ENCODE measurements around the gene SPRN. TPM values are rescaled to one million over a fixed set of nuclear protein-coding genes. Genes with fewer than 3 reads are reported as not detected.
"Not testable (repeated sequence)": the region's sequence is repeated elsewhere in the genome, so short reads cannot be mapped to it uniquely, and the experiment has no call there.

The SPRN gene
- total RNA-seq, 1 donor from 2014 or later, result 0.82 TPM

DNA sequence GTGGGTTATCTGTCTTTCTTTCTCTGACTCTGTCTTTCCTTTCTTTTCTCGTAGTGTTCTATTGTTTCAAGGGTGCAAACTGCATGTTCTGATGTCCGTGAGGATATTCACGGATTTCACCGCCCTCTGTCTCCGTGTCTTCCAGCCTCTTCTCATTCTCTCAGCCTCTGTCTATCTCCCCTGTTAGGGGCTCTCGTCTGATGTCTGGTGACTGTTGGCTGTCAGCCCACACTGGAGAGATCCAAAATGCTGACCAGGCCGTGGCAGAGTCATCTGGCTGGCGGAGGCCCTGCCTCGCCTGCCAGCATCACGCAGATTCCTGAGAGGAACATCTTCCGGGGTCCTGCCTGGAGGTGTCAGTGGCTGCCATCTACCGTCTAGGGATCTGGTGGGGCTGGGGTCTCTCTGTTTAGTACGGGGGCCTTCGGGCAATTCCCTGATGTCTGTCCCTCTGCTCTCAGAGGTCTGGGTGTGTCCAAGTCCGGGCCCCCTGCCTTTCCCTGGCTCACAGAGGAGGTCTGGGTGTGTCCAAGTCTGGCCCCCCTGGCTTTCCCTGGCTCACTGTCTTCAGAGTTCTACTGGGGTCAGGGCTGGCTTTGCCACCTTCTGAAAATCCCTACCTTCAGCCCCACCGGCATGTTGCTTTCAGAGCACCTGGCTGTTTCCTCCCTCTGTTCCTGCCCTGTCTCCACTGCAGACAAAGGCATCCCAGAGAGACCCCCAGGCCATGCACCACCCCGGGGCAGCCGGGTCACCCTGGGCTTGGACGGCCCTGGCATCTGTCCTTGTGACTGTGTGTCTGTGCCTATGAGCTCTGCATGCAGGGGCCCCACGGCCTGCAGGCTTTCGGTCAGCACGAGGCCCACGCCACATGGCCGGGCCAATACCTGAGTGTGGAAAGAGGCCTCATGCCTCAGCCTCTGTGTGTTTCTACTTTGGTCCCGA lies 15.4 kb upstream of the SPRN start:
- DNase-seq, result no peak

DNA sequence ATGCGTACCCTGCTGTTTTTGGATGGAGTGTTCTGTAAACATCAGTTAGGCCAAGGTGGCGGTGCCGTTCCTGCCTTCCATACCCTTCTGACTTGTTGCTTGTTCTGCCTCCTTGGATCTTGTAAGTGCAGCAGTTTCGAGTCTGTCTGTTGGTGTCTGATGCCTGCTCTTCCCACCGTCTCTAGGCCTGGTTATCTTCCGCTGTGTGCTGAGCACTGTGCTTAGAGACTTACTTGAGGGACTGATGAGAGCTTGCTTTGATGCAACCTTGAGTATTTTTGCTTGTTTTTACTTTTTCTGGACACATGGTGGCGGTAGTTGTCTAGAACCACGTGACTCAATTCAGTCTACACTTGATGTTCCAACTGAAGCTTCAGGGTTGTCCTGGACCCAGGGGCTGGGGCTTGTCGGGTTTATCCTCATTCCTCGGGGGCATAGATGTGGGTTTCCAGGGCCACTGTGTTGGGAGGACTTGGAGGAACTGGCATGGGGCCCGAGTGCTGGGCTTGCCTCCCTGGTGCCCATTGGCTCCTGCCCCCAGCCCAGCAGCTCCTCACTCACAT lies 14.4 kb upstream of the SPRN start:
- DNase-seq, result no peak

DNA sequence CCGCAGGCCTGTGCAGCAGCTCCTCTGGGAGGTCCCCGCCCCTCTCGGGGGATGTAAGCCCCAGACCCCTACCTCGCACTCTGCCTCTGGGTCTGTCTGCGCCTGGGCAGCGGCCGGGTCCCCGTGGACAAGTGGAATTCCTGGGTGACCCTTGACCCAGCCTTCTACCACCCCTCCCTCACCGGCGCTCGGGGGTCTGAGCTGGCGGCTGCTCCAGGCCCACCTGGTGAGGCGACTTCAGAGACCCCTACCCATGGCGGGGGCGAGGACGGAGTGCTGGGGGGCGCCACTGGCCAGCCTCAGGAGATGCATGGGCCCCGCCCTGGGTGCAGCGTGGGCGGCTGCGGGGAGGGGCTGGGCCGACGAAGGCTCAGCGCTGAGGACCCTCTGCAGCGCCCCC lies 8.4 kb upstream of the SPRN start:
- not testable (repeated sequence) for DNase-seq

DNA sequence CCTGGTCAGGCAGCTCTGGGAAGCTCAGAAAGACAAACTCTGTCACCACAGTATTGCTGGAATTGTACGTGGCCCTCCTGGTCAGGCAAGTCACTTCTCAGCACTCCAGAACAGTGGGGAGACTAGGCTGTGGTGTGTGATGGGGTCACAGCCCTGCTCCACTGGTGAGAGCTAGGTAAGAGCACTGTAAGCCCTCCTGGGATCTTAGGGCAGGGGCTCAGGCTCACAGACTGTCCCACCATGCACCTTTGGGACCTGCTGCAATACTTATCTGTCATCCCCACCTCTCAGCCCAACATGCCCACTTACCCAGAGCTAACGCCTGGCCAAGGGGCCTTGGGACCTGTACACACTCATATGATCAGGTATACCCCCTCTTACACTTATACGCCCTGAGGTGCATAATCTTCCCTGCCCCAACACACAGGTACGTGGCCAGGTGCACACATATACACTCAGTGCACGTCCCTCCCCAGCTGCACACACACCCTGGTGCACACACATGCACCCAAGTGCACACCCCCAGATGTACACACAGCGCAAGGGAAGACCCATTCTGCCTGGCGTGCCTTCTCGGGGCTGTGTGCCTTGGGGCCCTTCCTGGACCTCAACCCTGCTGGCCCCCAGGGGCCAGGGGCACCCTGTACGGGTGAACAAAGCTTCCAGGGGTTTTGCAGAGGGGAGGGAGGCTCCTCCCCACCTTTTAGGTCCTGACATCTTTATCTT lies 7.6 kb upstream of the SPRN start:
- not testable (repeated sequence) for DNase-seq

DNA sequence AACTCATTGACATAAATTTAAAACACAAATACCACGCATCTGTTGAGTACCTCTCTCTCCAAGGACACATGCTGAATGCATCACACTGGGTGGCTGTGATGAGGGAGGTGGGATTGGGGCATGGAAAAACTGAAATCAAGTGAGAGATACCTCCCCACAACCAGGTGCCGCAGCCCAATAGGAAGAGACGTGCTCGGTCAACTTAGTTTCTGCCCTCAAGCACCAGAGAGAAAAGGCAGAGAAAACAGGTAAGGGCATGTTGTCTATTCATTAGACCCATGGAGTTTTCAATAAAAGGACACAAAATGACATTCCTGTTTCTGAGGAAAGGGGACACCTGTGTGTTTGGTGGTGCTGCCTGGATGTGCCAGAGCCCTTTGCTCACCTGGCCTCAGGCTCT lies 5.1 kb upstream of the SPRN start:
- DNase-seq, result not testable (repeated sequence)

DNA sequence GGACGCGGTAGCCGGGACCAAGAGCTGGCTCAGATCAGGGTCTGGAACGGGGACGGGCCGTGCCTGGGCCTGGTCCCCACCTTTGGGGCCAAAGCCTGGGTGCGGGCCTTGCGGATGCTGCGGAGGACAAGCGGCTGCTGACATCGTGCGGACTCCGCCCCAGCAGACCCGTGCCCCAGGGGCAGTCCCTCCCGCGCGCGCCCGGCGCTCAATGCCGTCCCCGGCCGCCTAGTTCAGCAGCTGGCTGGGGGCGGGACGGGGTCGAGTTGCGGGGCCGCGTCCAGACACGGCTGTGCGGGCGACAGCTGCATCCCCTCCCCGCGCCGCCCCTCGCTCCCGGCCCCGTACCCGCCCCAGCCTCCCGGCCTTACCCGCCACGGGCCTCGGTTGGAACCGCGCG lies 323 bp downstream of the SPRN start:
- DNase-seq, result peak; percentile 29

DNA sequence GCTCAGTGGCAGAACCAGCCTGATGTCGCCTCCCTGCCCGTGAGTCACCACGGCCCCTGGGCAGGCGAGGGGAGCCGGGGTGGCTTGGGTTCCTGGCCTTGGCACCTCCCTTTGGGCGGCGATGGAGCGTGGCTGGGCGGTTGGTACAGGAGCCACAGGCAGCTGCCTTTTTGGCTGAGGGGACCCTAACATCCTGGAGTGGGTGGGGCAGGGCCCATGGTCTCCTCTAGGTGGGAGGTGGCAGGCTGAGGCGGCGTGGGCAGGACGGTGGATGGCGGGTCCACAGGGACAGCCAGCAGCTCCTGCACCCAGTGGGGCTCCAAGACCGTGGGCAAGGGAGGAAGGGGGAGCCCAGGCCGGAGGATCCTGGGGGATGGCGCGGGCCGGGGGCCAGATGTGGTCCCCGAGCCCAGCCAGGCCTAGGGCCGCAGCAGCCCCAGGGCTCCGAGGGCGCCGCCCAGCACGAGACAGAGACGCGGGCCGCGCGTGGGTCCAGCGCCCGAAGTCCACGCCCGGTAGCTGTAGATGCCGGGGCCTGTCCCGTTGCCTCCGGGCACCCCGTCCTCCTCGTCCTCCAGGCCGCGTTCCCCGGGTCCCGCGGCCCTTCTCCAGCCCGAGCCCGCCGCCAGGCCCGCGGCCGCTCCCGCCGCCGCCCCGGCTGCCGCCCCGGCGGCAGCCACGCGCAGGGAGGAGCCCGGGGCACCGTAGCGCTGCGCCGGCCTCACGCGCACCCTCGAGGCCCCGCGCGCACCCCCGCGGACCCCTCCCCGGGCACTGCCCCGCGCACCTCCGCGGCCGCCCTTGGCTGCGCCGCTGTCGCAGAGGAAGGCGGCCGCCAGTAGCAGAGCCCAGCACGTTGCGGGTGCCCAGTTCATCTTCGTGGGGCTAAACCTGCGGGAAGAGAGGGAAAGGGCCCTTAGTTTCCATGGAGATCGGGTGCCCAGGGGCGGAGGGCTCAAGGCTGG lies 1.3 kb downstream of the SPRN start:
- no peak for DNase-seq

DNA sequence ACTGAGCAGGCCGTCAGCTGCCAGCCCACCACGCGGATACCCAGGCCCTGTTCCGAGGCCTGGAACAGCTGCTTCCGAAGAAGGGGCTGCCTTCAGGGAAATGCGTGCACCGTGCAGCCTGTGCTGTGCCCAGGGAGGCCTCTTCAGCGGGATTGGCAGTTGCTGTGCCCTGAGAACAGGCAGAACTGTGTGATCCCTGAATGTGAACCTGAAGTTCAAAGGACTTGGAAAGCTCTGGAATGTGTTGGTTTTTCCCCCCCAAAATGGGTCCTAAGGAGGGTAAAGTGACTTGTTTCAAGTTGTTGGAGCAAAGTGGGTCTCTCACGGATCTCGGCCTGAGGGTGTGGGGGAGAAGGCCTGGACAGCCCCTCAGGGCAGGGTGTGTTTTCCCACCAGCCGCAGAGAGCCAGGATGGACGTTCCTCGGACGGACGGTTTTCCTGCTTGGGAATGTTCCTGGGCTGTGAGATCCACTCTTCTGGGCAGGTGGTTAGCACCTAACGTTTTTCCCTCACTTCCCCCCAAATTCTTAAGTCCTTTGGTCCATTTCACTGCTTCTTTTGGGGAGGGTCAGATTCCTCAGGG lies 2.1 kb downstream of the SPRN start:
- DNase-seq, result peak; percentile 72

DNA sequence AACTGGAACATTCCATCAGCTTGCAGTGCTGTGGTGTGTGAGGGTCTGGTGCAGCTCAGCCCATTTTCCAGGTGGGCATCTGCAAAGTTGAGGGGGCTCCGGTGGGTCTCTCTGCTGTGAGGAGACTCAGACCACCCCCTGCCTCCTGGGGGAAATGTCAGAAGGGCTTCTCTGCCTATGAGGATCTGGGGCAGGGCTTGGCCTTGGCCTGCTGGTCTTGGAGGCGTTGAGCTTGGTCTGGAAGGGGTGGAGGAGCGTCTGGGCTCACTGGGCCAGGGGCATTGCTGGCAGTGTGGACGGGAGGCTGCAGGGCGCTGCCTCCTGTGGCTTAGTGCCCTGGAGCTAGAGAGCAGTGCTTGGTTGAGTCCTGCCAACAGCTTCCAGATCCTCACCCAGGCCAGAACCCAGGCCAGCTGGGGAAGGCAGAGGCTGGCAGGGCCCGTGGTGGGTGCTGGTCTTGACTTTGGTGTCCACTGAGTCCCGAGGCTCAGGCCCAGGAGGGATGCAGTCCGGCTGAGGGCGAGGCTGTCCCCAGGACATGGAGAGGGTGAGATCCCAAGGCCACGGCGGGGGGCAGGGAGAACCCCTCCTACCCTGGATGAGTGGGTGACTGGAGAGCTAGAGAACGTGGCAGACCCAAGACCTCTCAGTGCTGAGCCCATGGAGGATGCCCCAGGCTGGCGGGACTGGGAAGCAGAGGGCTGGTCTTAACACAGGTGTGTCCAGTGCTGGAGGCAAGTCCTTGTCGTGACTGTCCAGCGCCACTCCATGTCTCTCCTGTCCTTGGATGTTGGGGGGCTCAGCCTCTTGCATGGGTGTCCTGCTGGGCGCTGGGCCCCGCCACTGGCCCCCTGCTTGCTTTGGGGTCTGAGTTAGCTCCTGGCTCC lies 2.8 kb downstream of the SPRN start:
- no peak for DNase-seq

DNA sequence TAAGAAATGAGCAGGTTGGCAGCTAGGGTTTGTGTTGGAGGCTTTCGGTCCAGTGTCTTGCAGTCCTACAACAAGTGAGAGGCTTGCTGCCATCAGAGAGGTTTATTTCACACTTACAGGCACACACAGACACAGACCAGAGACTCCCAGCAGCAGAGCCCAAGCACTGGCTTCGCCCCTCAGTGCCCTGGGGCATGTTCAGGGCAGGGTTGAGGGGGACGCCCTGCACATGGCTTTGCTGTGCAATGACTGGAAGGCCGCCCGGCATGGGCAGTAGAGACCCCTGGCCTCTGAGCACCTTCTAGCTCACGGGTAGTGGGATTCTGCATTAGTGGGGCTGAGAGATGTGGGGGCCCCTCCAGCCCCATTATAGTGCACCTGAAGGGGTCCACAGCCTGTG lies 3.8 kb downstream of the SPRN start:
- DNase-seq, result no peak

DNA sequence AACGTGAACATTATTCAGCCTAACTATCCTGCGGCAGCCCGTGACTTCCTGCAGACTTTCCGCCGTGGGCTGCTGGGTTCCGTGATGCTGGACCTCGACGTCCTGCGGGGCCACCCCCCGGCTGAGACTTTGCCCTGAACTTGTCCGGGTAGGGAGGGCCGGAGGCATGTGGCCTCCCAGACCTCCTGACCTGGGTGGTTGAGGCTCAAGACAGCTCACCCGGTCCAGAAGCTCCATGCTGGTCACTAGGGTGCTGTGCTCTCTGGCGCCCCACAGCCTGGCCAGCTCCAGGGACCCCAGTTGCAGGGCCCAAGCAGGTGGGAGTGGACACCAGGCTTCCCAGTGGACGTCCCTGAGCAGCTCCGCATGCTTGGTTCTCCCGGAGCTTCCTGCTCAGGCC lies 4.4 kb downstream of the SPRN start:
- no peak for DNase-seq

DNA sequence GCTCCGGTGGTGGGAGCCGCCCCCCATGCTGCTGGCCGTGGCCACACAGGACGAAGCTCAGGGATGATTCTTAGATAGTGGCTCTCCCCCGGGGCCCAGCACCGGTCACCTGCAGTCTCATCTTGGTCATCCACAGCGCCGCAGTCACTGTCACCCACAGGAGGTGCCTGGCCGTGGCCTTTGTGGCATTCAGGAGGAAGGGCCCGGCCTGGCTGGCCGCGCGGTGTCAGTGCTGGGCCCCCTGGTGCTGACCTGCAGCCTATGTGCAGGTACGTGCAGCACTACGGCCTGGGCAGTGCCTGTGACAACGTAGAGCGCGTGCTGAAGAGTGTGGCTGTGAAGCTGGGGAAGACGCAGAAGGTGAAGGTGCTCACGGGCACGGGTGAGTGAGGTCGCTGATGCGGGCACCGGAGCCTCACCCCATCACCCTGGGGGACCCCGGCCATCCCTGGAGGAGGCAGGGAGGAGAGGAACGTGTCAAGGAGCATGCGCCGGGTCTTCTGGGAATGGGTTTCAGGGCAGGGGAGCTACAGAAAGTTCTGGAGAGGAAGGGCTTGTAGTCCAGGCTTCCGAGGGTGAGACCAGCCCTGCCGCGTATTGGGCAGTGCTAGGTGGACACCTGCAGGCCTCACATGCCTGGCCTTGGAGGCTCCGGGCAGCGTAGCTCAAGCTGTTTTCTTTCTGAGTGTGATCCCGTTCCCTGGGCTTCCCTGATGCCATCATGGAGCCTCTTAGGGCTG lies 5.0 kb downstream of the SPRN start:
- DNase-seq, result no peak

DNA sequence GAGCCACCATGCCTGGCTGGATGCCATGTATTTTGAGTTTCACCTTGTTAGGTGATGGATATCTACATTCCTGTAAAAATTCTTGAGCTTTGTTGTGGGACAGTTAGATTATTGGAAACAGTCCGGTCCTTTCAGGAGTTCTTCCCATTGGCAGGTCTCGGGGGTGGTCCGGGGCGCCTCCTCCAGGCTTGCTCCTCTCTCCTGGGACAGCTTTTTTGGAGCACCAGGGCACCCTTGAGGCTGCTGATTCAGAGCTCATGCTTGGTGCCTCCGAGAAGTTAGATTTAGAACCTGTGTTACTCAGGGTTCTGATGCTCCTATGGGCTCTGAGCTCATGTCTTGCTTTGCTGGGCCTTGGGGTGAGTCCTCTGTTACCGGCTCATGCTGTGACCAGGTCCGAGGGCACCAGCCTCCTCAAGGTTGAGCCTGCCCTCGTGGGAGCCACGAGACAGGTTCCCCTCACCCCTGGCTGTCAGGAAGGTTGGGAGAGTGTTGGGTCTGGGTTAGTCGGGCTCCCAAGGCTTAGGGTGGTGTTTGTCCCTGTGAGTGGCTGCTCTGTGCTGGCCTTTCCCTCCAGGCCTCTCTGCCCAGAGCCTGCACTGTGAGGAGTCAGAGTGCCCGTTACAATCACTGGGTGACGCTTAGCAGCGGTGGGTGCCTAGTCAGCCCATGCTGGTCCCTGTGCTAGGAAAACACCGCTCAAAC lies 6.0 kb downstream of the SPRN start:
- DNase-seq, result no peak

DNA sequence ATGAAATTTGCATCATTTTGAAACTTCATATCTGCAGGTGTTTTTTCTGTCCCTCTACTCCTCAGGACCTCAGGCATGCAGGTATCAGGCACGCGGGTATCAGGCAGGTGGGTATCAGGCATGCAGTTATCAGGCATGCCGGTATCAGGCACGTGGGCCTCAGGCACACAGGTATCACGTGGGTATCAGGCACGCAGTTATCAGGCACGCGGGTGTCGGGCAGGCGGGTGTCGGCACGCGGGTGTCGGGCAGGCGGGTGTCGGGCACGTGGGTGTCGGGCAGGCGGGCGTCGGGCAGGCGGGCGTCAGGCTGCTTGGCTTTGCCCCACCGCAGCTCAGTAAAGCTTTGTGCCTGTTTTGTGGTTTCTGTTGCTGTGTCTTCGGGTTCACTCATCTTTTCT lies 8.7 kb downstream of the SPRN start:
- DNase-seq, result no peak

DNA sequence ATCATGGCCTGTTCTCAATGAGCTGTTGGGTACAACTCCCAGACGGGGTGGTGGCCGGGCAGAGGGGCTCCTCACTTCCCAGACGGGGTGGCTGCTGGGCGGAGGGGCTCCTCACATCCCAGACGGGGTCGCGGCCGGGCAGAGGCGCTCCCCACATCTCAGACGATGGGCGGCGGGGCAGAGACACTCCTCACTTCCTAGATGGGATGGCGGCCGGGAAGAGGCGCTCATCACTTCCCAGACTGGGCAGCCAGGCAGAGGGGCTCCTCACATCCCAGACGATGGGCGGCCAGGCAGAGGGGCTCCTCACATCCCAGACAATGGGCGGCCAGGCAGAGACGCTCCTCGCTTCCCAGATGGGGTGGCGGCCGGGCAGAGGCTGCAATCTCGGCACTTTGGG lies 10.0 kb downstream of the SPRN start:
- DNase-seq, result not testable (repeated sequence)

DNA sequence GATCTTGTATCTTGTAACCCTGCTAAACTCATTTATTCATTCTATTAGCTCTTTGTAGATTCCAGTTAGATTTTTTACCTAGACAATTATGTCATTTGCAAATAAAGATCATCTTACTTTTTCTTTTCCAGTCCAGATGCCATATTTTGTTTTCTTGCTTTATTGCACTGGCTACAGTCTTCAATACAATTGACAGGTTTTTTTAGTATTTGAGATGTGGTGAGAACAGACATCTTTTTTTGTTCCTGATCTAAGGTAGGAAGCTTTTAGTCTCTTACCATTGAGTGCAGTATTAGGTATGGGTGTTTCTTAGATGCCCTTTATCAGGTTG lies 12.1 kb downstream of the SPRN start:
- no peak for DNase-seq

DNA sequence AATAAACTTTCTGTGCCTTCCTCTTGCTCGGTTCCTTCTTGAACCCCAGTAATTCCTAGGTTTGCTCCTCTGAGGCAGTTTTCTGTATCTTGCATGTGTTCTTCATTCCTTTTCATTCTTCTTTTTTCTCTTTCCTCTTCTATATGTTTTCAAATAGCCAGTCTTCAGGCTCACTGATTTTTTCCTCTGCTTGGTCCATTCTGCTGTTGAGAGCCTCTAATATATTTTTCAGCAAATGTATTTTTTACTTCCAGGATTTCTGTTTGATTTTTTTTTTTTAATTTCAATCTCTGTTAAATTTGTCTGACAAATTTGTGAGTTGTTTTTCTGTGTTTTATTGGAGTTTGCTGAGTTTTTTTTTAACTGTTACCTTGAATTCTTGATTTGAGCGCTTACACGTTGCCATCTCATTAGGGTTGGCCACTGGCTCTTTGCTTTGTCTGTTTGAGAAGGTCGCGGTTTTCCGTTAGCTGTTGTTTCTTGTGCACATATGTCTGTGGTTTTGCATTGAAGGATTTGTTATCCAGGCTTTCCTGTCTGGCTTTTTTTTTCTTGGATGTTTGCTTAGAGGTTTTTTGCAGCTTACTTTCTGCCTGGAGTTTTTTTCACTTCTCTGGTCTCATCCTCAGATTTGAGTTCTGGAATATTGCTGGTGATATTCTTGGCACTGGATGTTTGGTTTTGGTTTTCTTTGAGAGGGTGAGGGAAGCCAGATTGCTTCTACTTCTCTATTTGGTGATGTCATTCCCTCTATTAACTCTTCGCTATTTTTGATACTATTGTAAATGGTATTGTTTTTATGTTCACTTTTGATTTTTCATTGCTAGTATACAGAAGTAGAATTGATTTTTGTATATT lies 12.7 kb downstream of the SPRN start:
- no peak for DNase-seq

DNA sequence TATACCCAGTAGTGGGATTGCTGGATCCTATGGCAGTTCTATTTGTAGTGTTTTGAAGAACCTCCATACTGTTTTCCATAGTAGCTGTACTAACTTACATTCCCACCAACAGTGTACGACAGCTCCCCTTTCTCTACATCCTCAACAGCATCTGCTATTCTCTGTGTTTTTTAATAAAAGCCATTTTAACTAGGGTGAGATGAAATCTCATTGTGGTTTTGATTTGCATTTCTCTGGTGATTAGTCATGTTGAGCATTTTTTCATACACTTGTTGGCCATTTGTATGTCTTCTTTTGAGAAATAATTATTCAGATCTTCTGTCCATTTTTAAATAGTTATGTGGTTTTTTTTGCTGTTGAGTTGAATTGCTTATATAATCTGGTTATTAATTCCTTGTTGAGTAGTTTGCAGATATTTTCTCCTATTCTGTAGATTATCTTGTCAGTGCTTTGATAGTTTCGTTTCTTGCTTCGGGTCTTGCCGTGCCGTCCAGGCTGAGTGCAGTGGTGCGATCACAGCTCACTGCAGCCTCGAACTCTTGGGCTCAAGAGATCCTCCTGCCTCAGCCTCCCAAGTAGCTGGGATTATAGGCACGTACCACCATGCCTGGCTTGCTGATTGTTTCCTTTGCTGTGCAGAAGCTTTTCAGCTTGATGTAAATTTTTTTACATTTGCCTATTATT lies 18.4 kb downstream of the SPRN start:
- DNase-seq, result no peak
